Activated CD4-positive, alpha-beta T cell treated with anti-CD3 and anti-CD28 coated beads, Interleukin-2, amount 10 ng/mL, durations not matched to agents 24 days and 14 days (primary cell): Measurements from ENCODE around the gene TXLNG. TPM values are rescaled to one million over a fixed set of nuclear protein-coding genes. Genes with fewer than 3 reads are reported as not detected.

Experiments
- DNase-seq: peaks from one replicate; pipeline ENCODE4 v3.0.0; 2022
- H3K27ac Mint-ChIP-seq: one replicate; pipeline ENCODE4 v1.8.0; 2022; ENCODE audit warnings: mild to moderate bottlenecking, mixed read lengths
- H3K27me3 Mint-ChIP-seq: one replicate; pipeline ENCODE4 v1.8.0; 2022; ENCODE audit warnings: mixed read lengths
- H3K36me3 Mint-ChIP-seq: one replicate; pipeline ENCODE4 v1.8.0; 2022; ENCODE audit warnings: low read depth, mild to moderate bottlenecking, mixed read lengths
- H3K4me1 Mint-ChIP-seq: one replicate; pipeline ENCODE4 v1.8.0; 2021; ENCODE audit warnings: mixed read lengths
- H3K4me3 Mint-ChIP-seq: one replicate; pipeline ENCODE4 v1.8.0; 2022; ENCODE audit warnings: mild to moderate bottlenecking, moderate library complexity, mixed read lengths
- H3K9me3 Mint-ChIP-seq: one replicate; pipeline ENCODE4 v1.8.0; 2021; ENCODE audit warnings: mixed read lengths
- intact Hi-C: fragments of 100-400 bp; cut with micrococcal nuclease; formaldehyde crosslinking; loops from one replicate; pipeline ENCODE4 v1.15.1; 2023
- total RNA-seq: library from RNA; stranded (reverse); gene quantifications from 2 replicates; pipeline ENCODE4 v1.2.3, GENCODE V29; 2022

Gene TXLNG
- total RNA-seq, 1 donor from 2014 or later = 24.4 TPM

- H3K27ac Mint-ChIP-seq = no peak overlapping the region
- DNase-seq = no peak
Observed at GRCh38 chrX:16797841-16798240, 11.6 kb downstream of the TXLNG start.

GRCh38 chrX:16804923-16805464, 18.7 kb downstream of the TXLNG start:
- H3K4me1 Mint-ChIP-seq = peaks cover 5% of the 10 kb centered on the region
- H3K27ac Mint-ChIP-seq = no peak overlapping the region
- H3K9me3 Mint-ChIP-seq = no peaks in the 10 kb centered on the region
- no peak overlapping the region for H3K4me3 Mint-ChIP-seq
- no peaks in the 10 kb centered on the region for H3K27me3 Mint-ChIP-seq
- intact Hi-C loops = no loop called here
- DNase-seq = no peak
- peaks cover 6% of the 10 kb centered on the region for H3K36me3 Mint-ChIP-seq

More at GRCh38 chrX:16797841-16798240, 11.6 kb downstream of the TXLNG start:
- Mint-ChIP-seq H3K4me3 (no peak overlapping the region), H3K27me3 (no peaks in the 10 kb centered on the region), H3K36me3 (peaks cover 26% of the 10 kb centered on the region), H3K9me3 (no peaks in the 10 kb centered on the region), H3K4me1 (no peaks in the 10 kb centered on the region)
- intact Hi-C loops = no loop called here

GRCh38 chrX:16807548-16807947, 21.3 kb downstream of the TXLNG start:
- Mint-ChIP-seq H3K9me3 (no peaks in the 10 kb centered on the region), H3K4me3 (no peak overlapping the region), H3K27ac (no peak overlapping the region), H3K27me3 (no peaks in the 10 kb centered on the region), H3K36me3 (peaks cover 6% of the 10 kb centered on the region), H3K4me1 (peaks cover 5% of the 10 kb centered on the region)
- intact Hi-C loops = no loop called here
- DNase-seq = no peak

- intact Hi-C loops = no loop called here
- H3K4me3 Mint-ChIP-seq = no peak overlapping the region
- no peak overlapping the region for H3K27ac Mint-ChIP-seq
- no peaks in the 10 kb centered on the region for H3K9me3 Mint-ChIP-seq
- no peaks in the 10 kb centered on the region for H3K27me3 Mint-ChIP-seq
- no peak for DNase-seq
- peaks cover 5% of the 10 kb centered on the region for H3K4me1 Mint-ChIP-seq
- H3K36me3 Mint-ChIP-seq = peaks cover 10% of the 10 kb centered on the region
Observed at GRCh38 chrX:16807976-16808542, 21.8 kb downstream of the TXLNG start.

- no peak overlapping the region for H3K27ac Mint-ChIP-seq
- no peaks in the 10 kb centered on the region for H3K9me3 Mint-ChIP-seq
- peaks cover 14% of the 10 kb centered on the region for H3K36me3 Mint-ChIP-seq
- H3K27me3 Mint-ChIP-seq = no peaks in the 10 kb centered on the region
- DNase-seq = no peak
- intact Hi-C loops = no loop called here
- peaks cover 4% of the 10 kb centered on the region for H3K4me1 Mint-ChIP-seq
- H3K4me3 Mint-ChIP-seq = no peak overlapping the region
Observed at GRCh38 chrX:16814597-16814996, 28.3 kb downstream of the TXLNG start.

GRCh38 chrX:16819634-16820033, 33.4 kb downstream of the TXLNG start:
- intact Hi-C loops = no loop called here
- no peak overlapping the region for H3K4me3 Mint-ChIP-seq
- no peaks in the 10 kb centered on the region for H3K9me3 Mint-ChIP-seq
- H3K4me1 Mint-ChIP-seq = peaks cover 8% of the 10 kb centered on the region
- H3K27me3 Mint-ChIP-seq = no peaks in the 10 kb centered on the region
- no peak for DNase-seq
- H3K27ac Mint-ChIP-seq = no peak overlapping the region
- peaks cover 18% of the 10 kb centered on the region for H3K36me3 Mint-ChIP-seq

- Mint-ChIP-seq H3K36me3 (peaks cover 16% of the 10 kb centered on the region), H3K27ac (peak overlapping the region; percentile 81), H3K9me3 (no peaks in the 10 kb centered on the region), H3K4me3 (no peak overlapping the region), H3K4me1 (peaks cover 13% of the 10 kb centered on the region), H3K27me3 (no peaks in the 10 kb centered on the region)
- DNase-seq = peak; percentile 54
- intact Hi-C loops = no loop called here
Observed at GRCh38 chrX:16822723-16823122, 36.5 kb downstream of the TXLNG start.

- Mint-ChIP-seq H3K4me3 (no peak overlapping the region), H3K4me1 (peaks cover 13% of the 10 kb centered on the region), H3K36me3 (peaks cover 18% of the 10 kb centered on the region), H3K9me3 (no peaks in the 10 kb centered on the region), H3K27ac (peak overlapping the region; percentile 34), H3K27me3 (no peaks in the 10 kb centered on the region)
- intact Hi-C loops = loop anchor here (2.0 to 5.0 kb wide), 3 partner anchors 42 to 222 kb away; no protein-coding TSS in a partner anchor
- no peak for DNase-seq
Observed at GRCh38 chrX:16825264-16826035, 39.2 kb downstream of the TXLNG start.

GRCh38 chrX:16826207-16826606, 39.9 kb downstream of the TXLNG start:
- H3K9me3 Mint-ChIP-seq = no peaks in the 10 kb centered on the region
- DNase-seq = peak; percentile 59
- H3K4me1 Mint-ChIP-seq = peaks cover 13% of the 10 kb centered on the region
- intact Hi-C loops = loop anchor here (2.0 to 5.0 kb wide), 3 partner anchors 41 to 221 kb away; no protein-coding TSS in a partner anchor
- H3K4me3 Mint-ChIP-seq = no peak overlapping the region
- H3K27me3 Mint-ChIP-seq = no peaks in the 10 kb centered on the region
- peaks cover 18% of the 10 kb centered on the region for H3K36me3 Mint-ChIP-seq
- H3K27ac Mint-ChIP-seq = peak overlapping the region; percentile 15

GRCh38 chrX:16827225-16827624, 41.0 kb downstream of the TXLNG start:
- no peak overlapping the region for H3K4me3 Mint-ChIP-seq
- no peaks in the 10 kb centered on the region for H3K27me3 Mint-ChIP-seq
- intact Hi-C loops = loop anchor here (2.0 to 5.0 kb wide), 3 partner anchors 40 to 220 kb away; no protein-coding TSS in a partner anchor
- peaks cover 13% of the 10 kb centered on the region for H3K4me1 Mint-ChIP-seq
- H3K9me3 Mint-ChIP-seq = no peaks in the 10 kb centered on the region
- peaks cover 18% of the 10 kb centered on the region for H3K36me3 Mint-ChIP-seq
- no peak for DNase-seq
- no peak overlapping the region for H3K27ac Mint-ChIP-seq

GRCh38 chrX:16828124-16828908, 42.0 kb downstream of the TXLNG start:
- H3K27me3 Mint-ChIP-seq = no peaks in the 10 kb centered on the region
- no peak overlapping the region for H3K4me3 Mint-ChIP-seq
- H3K9me3 Mint-ChIP-seq = no peaks in the 10 kb centered on the region
- intact Hi-C loops = loop anchor here (5.0 kb wide), 2 partner anchors 39 to 219 kb away; no protein-coding TSS in a partner anchor
- peaks cover 14% of the 10 kb centered on the region for H3K36me3 Mint-ChIP-seq
- no peak overlapping the region for H3K27ac Mint-ChIP-seq
- peaks cover 8% of the 10 kb centered on the region for H3K4me1 Mint-ChIP-seq
- DNase-seq = no peak

- no peak for DNase-seq
- no peaks in the 10 kb centered on the region for H3K27me3 Mint-ChIP-seq
- peaks cover 14% of the 10 kb centered on the region for H3K36me3 Mint-ChIP-seq
- H3K9me3 Mint-ChIP-seq = no peaks in the 10 kb centered on the region
- no peak overlapping the region for H3K27ac Mint-ChIP-seq
- H3K4me3 Mint-ChIP-seq = no peak overlapping the region
- no peaks in the 10 kb centered on the region for H3K4me1 Mint-ChIP-seq
- intact Hi-C loops = no loop called here
Observed at GRCh38 chrX:16832301-16832700, 46.0 kb downstream of the TXLNG start.

GRCh38 chrX:16834806-16835205, 48.5 kb downstream of the TXLNG start:
- H3K9me3 Mint-ChIP-seq = no peaks in the 10 kb centered on the region
- DNase-seq = no peak
- no peaks in the 10 kb centered on the region for H3K4me1 Mint-ChIP-seq
- intact Hi-C loops = no loop called here
- H3K27ac Mint-ChIP-seq = no peak overlapping the region
- peaks cover 21% of the 10 kb centered on the region for H3K36me3 Mint-ChIP-seq
- no peaks in the 10 kb centered on the region for H3K27me3 Mint-ChIP-seq
- no peak overlapping the region for H3K4me3 Mint-ChIP-seq
